HG03175 (cell line): ENCODE results near the gene HDAC11.

Experiments used
- ATAC-seq: cut with Tn5 transposase; IDR thresholded peaks from one replicate; pipeline ENCODE4 v1.9.1; 2021; ENCODE audit warnings: mild to moderate bottlenecking, moderate library complexity; ENCODE audit not compliant: unreplicated experiment

The HDAC11 gene

GRCh38 chr3:13540297-13540995, 60.3 kb downstream of the HDAC11 start:
- no peak for ATAC-seq

- ATAC-seq: no peak
Measured at GRCh38 chr3:13541691-13542090, 61.6 kb downstream of the HDAC11 start.

- ATAC-seq: no peak
Measured at GRCh38 chr3:13542142-13542541, 62.0 kb downstream of the HDAC11 start.

DNA sequence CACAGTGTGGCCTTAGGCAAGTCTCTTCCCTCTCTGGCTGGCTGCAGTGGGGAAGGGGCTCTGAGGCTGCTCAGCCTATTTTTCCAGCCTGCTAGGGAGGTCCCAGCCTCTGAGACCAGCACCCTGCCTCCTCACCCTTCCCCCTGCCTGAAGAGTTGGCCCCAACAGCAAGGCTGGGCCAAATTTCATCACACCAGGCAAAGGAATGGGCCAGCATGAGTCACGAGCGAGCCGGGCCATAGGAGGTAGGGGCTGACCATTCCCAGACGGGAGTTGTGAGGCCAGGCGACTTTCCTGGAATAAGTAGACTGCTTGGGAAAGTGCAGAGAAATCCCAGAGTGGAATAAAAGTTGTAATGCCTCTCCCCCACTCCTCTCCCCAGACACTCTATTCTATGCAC, 63.1 kb downstream of the HDAC11 start:
- no peak for ATAC-seq

DNA sequence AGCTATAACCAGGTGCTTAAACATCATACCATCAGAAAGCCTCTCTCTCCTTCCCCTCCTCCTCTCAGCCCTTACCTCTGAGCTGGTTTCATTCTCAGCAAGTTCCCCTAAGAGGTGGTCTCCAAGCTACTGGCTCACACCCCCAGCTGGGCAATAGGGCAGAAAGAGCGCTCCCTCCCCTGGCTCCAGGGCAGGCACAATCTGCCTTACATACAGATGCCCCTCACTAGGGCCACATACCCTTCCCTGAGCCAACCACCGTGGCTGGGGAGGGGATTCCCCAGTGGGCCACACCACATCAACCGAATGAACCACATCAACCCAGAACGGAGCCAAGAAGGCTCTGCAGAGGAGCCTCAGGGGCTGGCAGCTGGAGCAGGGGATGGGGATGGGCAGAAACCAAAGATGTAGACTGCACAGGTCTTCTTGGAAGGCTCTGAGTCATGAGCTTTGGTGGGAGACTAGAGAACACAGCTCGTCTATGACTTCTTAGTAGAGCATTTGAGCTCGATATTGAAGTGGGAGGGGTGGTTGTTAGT, 64.3 kb downstream of the HDAC11 start:
- no peak for ATAC-seq

DNA sequence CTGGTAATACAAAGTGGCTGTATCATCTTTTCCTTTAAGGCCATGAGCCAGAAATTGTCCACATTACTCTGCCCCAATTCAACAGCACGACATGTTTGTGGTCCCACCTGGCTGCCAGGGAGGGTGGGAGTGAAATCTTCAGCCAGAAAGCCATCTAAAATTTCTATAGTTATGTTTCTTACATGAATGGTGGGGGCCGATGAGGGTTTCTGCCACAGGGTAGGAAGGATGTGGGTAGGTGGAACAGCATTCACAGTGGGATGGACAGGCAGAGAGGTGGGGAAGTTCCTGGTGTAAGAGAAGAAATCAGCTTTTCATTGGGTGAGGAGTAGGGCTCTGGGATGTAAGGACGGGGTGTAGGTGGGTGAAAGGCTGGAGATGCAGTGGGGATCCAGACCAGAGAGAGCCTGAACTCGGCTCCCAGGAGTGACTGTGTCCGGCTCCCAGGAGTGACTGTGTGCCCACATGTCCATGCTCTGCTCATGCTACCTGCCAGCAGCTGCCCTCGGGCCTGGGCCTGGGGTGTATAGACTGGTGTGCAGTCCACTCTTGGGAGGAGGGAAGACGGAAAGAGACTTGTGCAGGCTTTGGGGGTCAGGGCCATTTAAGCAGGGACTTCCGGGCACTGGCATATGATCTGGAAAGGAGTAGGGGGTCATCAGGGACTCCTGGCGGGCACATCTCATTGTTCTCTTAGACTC, 65.0 kb downstream of the HDAC11 start:
- no peak for ATAC-seq

GRCh38 chr3:13545952-13546454, 65.9 kb downstream of the HDAC11 start:
- ATAC-seq: no peak

DNA sequence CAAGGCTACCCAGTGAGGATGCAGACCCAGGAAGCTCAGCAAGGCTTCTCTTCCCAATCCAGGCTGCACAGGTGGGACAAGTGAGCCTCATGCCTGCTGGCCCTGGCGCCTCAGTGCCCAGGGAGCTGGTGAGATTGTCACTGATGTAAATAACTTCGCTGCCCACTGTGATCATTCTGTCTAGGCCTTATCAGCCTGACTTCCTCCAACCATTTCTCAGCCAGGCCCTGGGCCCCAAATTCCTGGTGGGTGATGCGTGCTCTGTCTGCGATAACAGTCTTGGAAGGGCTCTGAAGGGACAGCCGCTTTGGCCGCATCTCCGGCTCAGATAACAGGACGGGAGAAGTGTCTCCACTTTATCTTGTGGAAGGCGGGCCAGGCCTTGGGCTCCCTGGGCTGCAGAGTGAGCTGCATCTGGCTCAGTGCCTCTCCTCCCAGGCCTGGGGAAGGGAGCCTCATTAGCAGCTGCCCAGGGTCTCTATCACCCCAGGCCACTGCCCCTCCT, 66.6 kb downstream of the HDAC11 start:
- no peak for ATAC-seq

DNA sequence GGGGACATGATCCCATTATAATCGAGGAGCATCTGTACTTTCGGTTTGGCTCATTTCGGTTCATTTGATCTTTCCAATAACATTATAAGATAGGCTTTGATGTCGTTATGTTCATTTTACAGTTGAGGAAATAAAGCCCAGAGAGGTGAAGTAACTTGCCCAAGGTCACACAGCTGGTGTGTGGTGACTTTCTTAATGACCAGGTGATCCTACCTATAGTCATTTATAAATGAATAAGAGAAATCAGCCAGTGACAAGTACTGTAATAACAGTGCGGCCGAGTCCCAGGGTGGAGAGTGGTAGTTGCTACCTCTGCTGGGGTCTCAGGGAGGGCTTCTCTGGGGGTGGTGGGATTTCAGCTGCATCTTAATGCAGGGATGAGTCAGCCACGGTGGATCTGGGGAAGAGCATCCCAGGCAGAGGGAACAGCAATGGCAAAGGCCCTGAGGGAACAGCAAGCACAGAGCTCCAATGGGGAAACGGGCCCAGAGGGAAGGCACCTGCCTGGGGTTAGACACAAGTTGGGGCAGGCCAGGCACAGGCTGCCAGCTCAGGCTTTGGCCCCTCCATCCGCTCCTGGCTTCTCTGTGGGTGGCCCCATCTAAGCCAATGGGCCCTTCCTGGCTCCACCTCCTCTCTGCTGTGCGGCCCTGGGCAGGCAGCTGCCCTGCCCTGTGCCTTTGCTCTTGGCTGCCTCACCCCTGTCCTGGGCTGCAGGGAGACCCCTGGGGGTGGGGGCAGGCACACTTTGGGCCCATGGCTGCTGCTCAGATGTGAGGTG, 67.7 kb downstream of the HDAC11 start:
- no peak for ATAC-seq

GRCh38 chr3:13548696-13549622, 68.9 kb downstream of the HDAC11 start, which contains the start of gene FBLN2:
TSS of gene FBLN2 (plus strand) at chr3:13549125. CDS start at chr3:13570356, 21,231 bp downstream.
- no peak for ATAC-seq

GRCh38 chr3:13549623-13550422, 69.7 kb downstream of the HDAC11 start:
- no peak for ATAC-seq

DNA sequence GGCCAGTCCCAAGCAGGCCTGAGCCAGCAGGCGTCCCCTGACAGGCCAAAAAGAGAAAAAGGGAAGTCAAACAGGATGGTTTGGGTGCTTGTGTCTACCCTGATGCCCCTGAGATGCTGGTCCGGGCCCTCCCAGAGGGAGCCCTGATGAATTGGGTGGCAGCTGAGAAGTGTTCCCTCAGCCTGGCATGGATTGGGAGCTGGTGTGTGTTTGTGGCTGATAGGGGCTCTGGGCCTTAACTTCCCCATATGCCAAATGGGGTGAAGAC, 70.3 kb downstream of the HDAC11 start:
- no peak for ATAC-seq

DNA sequence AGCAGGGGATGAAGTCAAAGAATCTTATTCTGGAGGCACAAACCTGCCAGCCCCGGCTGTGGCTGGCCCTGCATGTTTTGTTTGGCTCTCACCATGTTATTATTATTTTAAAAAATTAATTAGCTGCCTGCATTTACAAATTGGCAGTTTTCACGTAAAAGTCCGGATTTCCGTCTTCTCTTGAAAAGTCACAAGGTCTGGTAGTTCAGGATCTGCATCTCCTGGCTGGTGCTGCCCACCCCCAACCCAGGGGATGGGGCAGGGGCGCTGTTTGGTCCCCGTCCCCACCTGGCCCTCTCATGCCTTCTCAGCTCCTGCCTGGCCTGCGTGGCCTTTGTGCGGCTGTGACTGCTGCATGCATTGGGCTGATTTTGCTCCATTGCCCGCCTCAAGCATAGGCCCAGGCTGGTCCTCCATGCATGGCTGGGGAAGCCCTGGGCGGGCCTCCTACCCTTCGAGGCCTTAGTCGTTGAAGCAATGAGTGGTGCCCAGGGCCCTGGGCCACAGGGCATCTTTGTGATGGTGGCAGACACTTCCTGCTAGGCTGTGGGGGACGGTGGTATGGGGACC, 70.8 kb downstream of the HDAC11 start:
- no peak for ATAC-seq

DNA sequence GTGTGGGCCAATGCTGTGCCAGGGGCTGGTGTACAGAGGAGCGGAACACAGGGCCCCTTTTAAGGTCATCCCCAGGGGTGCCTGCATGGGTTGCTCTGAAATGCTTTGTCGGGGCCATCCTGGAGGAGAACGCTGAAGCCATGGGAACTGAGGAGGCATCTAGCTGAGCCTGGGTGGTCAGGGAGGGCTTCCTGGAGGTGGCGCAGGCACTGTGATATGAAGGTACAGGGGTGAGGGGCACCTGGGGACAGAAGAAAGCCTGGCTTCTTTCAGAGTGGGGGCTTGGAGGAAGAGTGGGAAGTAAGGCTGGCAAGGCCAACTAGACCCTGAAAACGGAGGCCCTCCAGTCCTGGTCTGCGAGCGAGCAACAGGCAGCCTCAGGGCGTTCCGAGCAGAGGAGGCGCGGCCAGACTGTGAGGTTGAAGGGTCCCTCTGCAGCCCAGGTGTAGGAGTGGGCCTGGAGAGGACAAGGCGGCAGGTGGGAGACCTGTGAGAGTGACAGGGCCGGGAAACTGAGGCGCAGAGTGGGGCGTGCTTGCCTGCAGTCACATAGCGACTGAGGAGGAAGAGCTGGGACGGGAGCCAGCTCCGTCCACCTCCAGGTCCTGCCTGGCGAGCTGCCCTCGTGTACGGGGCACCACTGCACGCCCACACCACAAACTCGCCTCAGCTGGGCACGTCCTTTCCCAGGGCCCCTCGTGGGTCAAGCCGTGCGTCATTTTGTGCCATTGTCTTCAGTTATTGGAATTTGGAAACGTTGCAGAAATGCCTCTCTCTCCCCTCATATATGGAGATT, 72.9 kb downstream of the HDAC11 start:
- no peak for ATAC-seq

DNA sequence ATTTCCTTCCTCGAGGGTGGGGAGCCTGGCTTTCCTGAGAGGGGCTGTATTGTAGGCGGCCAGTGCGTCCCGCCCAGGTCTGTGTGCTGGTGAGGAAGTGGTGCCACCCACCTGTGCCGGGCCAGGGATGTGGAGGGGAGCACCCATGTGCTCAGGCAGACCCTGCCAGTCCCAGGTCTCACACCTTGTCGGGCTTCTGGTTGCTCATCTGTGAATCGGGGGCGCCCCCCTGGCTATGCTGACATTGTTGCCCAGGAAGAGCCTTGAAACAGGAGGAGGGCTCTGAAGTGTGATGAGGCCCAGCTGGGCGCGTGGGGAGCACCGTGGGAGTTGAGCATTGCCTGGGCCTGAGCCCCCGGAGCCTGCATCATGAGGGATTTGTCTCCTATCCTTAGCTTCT, 73.6 kb downstream of the HDAC11 start:
- no peak for ATAC-seq

- ATAC-seq: no peak
Measured at GRCh38 chr3:13555753-13556152, 75.6 kb downstream of the HDAC11 start.
